ENCODE measurements around the gene WDR83.

The WDR83 gene

DNA sequence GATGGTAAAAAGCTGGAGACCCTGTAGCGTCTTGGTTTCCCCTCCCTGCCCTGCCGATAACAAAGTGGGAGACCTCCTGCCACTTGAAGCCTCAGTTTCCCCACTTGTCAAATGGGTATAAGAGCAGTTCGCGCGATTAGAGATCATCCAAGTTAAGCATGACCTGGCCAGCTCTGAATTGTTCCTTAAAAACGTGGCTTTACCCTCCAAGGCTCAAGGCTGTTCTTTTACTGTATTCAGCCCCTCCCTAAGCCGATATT lies 56.7 kb downstream of the WDR83 start:
- no peak for DNase-seq (ENCODE audit: low read depth)
- peak overlapping the region; percentile 99 for H3K4me3 ChIP-seq (ENCODE audit: low read length)
- TF ChIP-seq, protein P1, sequence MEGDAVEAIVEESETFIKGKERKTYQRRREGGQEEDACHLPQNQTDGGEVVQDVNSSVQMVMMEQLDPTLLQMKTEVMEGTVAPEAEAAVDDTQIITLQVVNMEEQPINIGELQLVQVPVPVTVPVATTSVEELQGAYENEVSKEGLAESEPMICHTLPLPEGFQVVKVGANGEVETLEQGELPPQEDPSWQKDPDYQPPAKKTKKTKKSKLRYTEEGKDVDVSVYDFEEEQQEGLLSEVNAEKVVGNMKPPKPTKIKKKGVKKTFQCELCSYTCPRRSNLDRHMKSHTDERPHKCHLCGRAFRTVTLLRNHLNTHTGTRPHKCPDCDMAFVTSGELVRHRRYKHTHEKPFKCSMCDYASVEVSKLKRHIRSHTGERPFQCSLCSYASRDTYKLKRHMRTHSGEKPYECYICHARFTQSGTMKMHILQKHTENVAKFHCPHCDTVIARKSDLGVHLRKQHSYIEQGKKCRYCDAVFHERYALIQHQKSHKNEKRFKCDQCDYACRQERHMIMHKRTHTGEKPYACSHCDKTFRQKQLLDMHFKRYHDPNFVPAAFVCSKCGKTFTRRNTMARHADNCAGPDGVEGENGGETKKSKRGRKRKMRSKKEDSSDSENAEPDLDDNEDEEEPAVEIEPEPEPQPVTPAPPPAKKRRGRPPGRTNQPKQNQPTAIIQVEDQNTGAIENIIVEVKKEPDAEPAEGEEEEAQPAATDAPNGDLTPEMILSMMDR (IDR thresholded peaks at IDR 0.05; ENCODE audit: insufficient read depth, low read depth, low read length, missing control alignments): no peak

- peak; percentile 73 for DNase-seq (ENCODE audit: low read depth)
- peak within 1 kb of the TSS; percentile 99 for H3K4me3 ChIP-seq (ENCODE audit: low read length)
- TF ChIP-seq, protein P1 (IDR thresholded peaks at IDR 0.05; ENCODE audit: insufficient read depth, low read depth, low read length, missing control alignments): no peak
These were observed 57.2 kb downstream of the WDR83 start, which contains the start of gene TNPO2 for GRCh38 chr19:12723641-12724426. Gene TNPO2, minus strand, starts transcription at chr19:12723932. Its CDS starts 2,955 bp downstream, at chr19:12720977.
